Body of pancreas (tissue), 4 donors: Measurements from ENCODE around the gene TOMM34. TPM values are rescaled to one million over a fixed set of nuclear protein-coding genes. Genes with fewer than 3 reads are reported as not detected.

Experiments used
- ATAC-seq: fragments of 150-250 bp; one replicate; pipeline ENCODE4 v1.9.1; 2016
- DNase-seq, 4 donors: peaks; one replicate each; pipeline ENCODE4 v3.0.0-alpha.2; 2019
- H3K27ac ChIP-seq, 4 donors: fragments of 200-600 bp; sonication (generic); 1 replicate in 3 of 4; 2 replicates in 1 of 4; pipeline versions ENCODE4 v1.5.1 to v1.6.1; 2016 to 2019; ENCODE audit warnings: mild to moderate bottlenecking in 1 of 4, mixed read lengths in 1 of 4, moderate library complexity in 1 of 4
- H3K27me3 ChIP-seq, 2 donors: fragments of 200-600 bp; sonication (generic); one replicate each; pipeline ENCODE4 v1.6.0; 2016; ENCODE audit warnings: mild to moderate bottlenecking in 1 of 2
- H3K36me3 ChIP-seq, 2 donors: fragments of 200-600 bp; sonication (generic); replicated peaks in 1 of 2; 2 replicates each; pipeline ENCODE4 v1.5.1; 2016; ENCODE audit warnings: low read depth in 2 of 2; ENCODE audit not compliant: insufficient read depth in 1 of 2
- H3K4me1 ChIP-seq: fragments of 200-600 bp; sonication (generic); one replicate; pipeline ENCODE4 v1.6.0; 2016
- H3K4me3 ChIP-seq, 2 donors: fragments of 200-600 bp; sonication (generic); 1 replicate in 1 of 2; 2 replicates in 1 of 2; pipeline ENCODE4 v1.5.1; 2016 to 2019
- H3K9me3 ChIP-seq, 3 donors: fragments of 200-600 bp; sonication (generic); 1 replicate in 2 of 3; 2 replicates in 1 of 3; pipeline ENCODE4 v1.5.1; 2016
- CTCF ChIP-seq, 7 experiments: fragments of 450-650 bp in 4 of 7; fragments of 200-600 bp in 3 of 7; sonication (generic) in 3 of 7; IDR thresholded peaks; one replicate each; pipeline ENCODE4 v1.5.1; 2016 to 2019; ENCODE audit warnings: antibody characterized with exemption in 7 of 7
- POLR2A ChIP-seq, 3 donors: fragments of 450-650 bp; IDR thresholded peaks; one replicate each; pipeline ENCODE4 v1.6.1; 2016; ENCODE audit warnings: antibody characterized with exemption in 3 of 3, mild to moderate bottlenecking in 2 of 3
- WGBS, 2 donors: methylation state at CpG; one replicate each; pipeline ENCODE4 v1.1.5; 2017; 5-methylcytosine and 5-hydroxymethylcytosine counted together
- intact Hi-C: fragments of 100-400 bp; cut with DNase I; formaldehyde crosslinking; loops from one replicate; pipeline ENCODE4 v1.15.1; 2023
- total RNA-seq, 2 donors: library from RNA; depleted of rRNA; stranded (reverse); fragments of >200 nt; gene quantifications; one replicate each; pipeline ENCODE4 v1.1.0, GENCODE V29; 2016

Gene TOMM34
- total RNA-seq, 2 donors from 2014 or later, result 2.6 to 13.0 TPM

DNA sequence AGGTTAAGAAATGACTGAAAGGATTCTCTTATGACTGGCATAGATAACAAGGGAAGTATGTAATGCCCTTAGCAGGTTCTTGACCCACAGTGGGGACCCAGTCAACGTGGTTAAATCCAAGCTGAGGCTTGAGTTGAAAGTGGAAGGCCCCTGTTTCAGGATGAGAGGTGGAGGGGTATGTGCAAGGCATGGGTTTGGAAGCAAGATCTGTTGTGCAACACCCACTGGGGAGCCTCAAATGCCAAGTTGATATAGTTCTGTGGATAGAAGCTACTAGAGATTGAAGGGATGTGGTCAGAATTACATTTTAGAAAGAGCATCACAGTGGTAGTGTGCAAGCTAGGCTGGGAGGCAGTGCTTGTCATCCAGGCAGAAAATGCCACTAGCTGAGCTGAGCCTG lies 45.3 kb downstream of the TOMM34 start:
- intact Hi-C loops, result no loop called here

DNA sequence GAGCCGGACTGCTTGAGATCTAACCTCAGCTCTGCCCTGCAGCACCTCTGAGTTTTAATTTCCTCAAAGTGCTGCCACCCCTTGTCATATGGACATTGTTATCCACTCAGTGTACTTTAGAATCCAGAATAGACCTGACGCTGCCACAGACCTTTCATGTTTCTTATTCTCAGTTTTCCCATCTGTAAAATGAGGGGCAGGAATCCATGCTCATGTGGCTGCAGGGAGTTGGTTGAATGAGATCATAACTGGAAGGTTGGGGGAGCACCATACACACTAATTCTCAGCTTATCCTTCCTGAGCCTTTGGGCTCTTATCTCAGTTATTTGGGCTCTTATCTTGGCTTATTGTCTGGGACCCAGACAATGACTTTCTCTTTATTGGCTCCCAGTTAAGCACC lies 48.0 kb downstream of the TOMM34 start:
- Histone ChIP-seq H3K4me1 (peaks cover 26% of the 10 kb centered on the region), H3K4me3 (no peak overlapping the region), H3K27me3 (no peaks in the 10 kb centered on the region), H3K36me3 (peaks cover 0 to 6% of the 10 kb centered on the region in 2 donors), H3K27ac (no peak overlapping the region), H3K9me3 (no peaks in the 10 kb centered on the region)
- WGBS, 2 donors, result 82 to 93% methylated on average over 2 of the region's 2 CpGs
- DNase-seq, result no peak
- TF ChIP-seq CTCF (IDR thresholded peaks at IDR 0.05) (no peak), POLR2A (IDR thresholded peaks at IDR 0.05) (no peak)
- ATAC-seq, result no peak
- intact Hi-C loops, result no loop called here

More for the DNA sequence above, 45.3 kb downstream of the TOMM34 start:
- TF ChIP-seq CTCF (IDR thresholded peaks at IDR 0.05) (no peak), POLR2A (IDR thresholded peaks at IDR 0.05) (no peak)
- H3K36me3 ChIP-seq, result peaks cover 0 to 6% of the 10 kb centered on the region in 2 donors
- DNase-seq (no peak), ATAC-seq (no peak)
- no peak overlapping the region for H3K27ac ChIP-seq
- no peaks in the 10 kb centered on the region for H3K27me3 ChIP-seq
- WGBS, 2 donors, result 57 to 90% methylated on average over 1 of the region's 1 CpG
- H3K4me3 ChIP-seq, result no peak overlapping the region
- H3K9me3 ChIP-seq, result no peaks in the 10 kb centered on the region
- H3K4me1 ChIP-seq, result peaks cover 17% of the 10 kb centered on the region

GRCh38 chr20:44911264-44911921 lies 48.8 kb downstream of the TOMM34 start:
- no peak overlapping the region for H3K4me3 ChIP-seq
- 33 to 43% methylated on average over 21 of the region's 21 CpGs for WGBS, 2 donors

DNA sequence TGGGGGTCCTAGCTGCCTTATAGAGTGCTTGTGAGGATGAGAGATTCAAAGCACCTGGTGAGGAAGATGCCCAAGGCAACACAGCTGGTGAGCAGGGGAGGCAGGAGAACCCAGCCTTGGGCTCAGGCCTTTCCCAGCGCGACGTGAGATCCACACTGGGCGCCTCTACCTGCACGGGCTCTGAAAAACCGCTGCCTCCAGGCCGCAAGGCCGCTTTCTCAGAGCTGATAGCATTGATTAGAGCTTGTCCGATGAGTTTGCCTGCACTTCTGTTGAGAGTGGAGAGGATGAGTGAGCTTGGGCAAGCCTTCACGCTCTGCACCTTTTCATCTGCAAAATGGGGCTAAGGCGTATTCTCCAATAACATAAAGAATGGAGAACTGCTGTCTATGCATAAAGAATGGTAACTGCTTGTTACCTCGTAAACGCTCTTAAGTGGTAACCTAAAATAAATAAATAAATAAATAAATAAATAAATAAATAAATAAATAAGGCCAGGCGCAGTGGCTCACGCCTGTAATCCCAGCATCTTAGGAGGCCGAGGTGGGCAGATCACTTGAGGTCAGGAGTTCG lies 49.4 kb downstream of the TOMM34 start:
- peaks cover 0 to 4% of the 10 kb centered on the region in 2 donors for H3K36me3 ChIP-seq
- peak overlapping the region in 2 of 4 donors; percentile 27 to 40 for H3K27ac ChIP-seq
- 40 to 52% methylated on average over 17 of the region's 17 CpGs for WGBS, 2 donors
- H3K27me3 ChIP-seq, result no peaks in the 10 kb centered on the region
- no peak for TF ChIP-seq CTCF (IDR thresholded peaks at IDR 0.05)
- no peak for TF ChIP-seq POLR2A (IDR thresholded peaks at IDR 0.05)
- H3K4me3 ChIP-seq, result peak overlapping the region; percentile 46 to 83
- H3K9me3 ChIP-seq, result no peaks in the 10 kb centered on the region
- ATAC-seq, result no peak
- intact Hi-C loops, result no loop called here
- DNase-seq, result peak in 1 of 4 donors; percentile 15
- peaks cover 26% of the 10 kb centered on the region for H3K4me1 ChIP-seq

More at GRCh38 chr20:44911264-44911921, 48.8 kb downstream of the TOMM34 start:
- TF ChIP-seq POLR2A (IDR thresholded peaks at IDR 0.05) (no peak), CTCF (IDR thresholded peaks at IDR 0.05) (peak in 6 of 7 experiments; percentile 25 to 62 (median 54))
- H3K27me3 ChIP-seq, result no peaks in the 10 kb centered on the region
- H3K27ac ChIP-seq, result peak overlapping the region in 2 of 4 donors; percentile 16 to 27
- H3K4me1 ChIP-seq, result peaks cover 26% of the 10 kb centered on the region
- no peaks in the 10 kb centered on the region for H3K9me3 ChIP-seq
- intact Hi-C loops, result no loop called here
- DNase-seq (peak; percentile 71 to 80 (median 75)), ATAC-seq (peak; percentile 67)
- peaks cover 0 to 2% of the 10 kb centered on the region in 2 donors for H3K36me3 ChIP-seq
